Mammary epithelial cell (primary cell): Measurements from ENCODE around the gene TCF20.

Source experiments
- EZH2 ChIP-seq: IDR thresholded peaks from 2 replicates; pipeline ENCODE4 v1.6.1; 2012; ENCODE audit warnings: low read length, inconsistent platforms, borderline replicate concordance
- TF ChIP-seq, protein P1 (sequence below), 2 donors: IDR thresholded peaks in 1 of 2; conservative IDR thresholded peaks in 1 of 2; 2 replicates each; pipeline ENCODE4 v1.5.1; 2011 to 2012; ENCODE audit warnings: inconsistent platforms in 2 of 2, low read length in 2 of 2, mild to moderate bottlenecking in 2 of 2, control low read depth in 1 of 2, low read depth in 1 of 2; ENCODE audit not compliant: insufficient read depth in 1 of 2; ENCODE audit errors: extremely low read depth in 1 of 2

DNA sequence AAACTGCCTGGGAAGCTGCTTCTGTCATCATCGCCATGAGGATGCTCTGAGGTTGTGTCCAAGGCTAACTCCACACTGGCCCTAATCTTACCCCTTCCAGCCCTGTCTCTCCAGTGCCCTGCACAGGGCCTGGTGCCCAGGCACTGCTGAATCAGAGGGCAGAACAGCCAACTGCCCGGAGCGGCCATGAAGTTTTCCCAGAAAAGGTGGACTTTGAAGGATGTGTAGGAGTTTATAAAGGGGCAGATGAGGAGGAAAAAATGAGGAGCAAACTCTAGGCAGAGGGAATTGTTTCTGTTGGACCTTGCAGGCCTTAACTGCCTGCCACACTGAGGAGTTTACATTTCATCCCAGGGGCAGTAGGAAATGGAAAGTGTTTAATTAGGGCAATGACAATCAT lies 39.4 kb upstream of the TCF20 start:
- TF ChIP-seq EZH2, result no peak
- TF ChIP-seq, protein P1, sequence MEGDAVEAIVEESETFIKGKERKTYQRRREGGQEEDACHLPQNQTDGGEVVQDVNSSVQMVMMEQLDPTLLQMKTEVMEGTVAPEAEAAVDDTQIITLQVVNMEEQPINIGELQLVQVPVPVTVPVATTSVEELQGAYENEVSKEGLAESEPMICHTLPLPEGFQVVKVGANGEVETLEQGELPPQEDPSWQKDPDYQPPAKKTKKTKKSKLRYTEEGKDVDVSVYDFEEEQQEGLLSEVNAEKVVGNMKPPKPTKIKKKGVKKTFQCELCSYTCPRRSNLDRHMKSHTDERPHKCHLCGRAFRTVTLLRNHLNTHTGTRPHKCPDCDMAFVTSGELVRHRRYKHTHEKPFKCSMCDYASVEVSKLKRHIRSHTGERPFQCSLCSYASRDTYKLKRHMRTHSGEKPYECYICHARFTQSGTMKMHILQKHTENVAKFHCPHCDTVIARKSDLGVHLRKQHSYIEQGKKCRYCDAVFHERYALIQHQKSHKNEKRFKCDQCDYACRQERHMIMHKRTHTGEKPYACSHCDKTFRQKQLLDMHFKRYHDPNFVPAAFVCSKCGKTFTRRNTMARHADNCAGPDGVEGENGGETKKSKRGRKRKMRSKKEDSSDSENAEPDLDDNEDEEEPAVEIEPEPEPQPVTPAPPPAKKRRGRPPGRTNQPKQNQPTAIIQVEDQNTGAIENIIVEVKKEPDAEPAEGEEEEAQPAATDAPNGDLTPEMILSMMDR (conservative IDR thresholded peaks at IDR 0.05 in 1 of 2, IDR thresholded peaks at IDR 0.05 in 1 of 2; ENCODE audit: extremely low read depth in 1 of 2, insufficient read depth in 1 of 2, low read depth in 1 of 2, low read length in 2 of 2), result no peak
